Measurements from ENCODE around the gene CMSS1.

The CMSS1 gene

GRCh38 chr3:100123112-100123511 lies 305.4 kb downstream of the CMSS1 start:
- no peak for DNase-seq

- no peak for DNase-seq
Observed at GRCh38 chr3:100124201-100124761, 306.6 kb downstream of the CMSS1 start.

GRCh38 chr3:100125161-100125938 lies 307.7 kb downstream of the CMSS1 start:
- DNase-seq, result no peak

- no peak for DNase-seq
Observed at GRCh38 chr3:100127792-100128191, 310.1 kb downstream of the CMSS1 start.

- no peak for DNase-seq
Observed at GRCh38 chr3:100128565-100128964, 310.9 kb downstream of the CMSS1 start.

GRCh38 chr3:100129941-100130340 lies 312.3 kb downstream of the CMSS1 start:
- DNase-seq, result no peak

GRCh38 chr3:100131241-100131640 lies 313.6 kb downstream of the CMSS1 start:
- DNase-seq, result no peak

- no peak for DNase-seq
Observed at GRCh38 chr3:100136921-100137320, 319.3 kb downstream of the CMSS1 start.

GRCh38 chr3:100140976-100141375 lies 323.3 kb downstream of the CMSS1 start:
- no peak for DNase-seq

GRCh38 chr3:100141586-100141985 lies 323.9 kb downstream of the CMSS1 start:
- DNase-seq, result no peak

GRCh38 chr3:100144255-100144866 lies 326.7 kb downstream of the CMSS1 start:
- no peak for DNase-seq

- DNase-seq, result no peak
Observed at GRCh38 chr3:100149130-100149529, 331.5 kb downstream of the CMSS1 start.

- no peak for DNase-seq
Observed at GRCh38 chr3:100149713-100150415, 332.2 kb downstream of the CMSS1 start.

GRCh38 chr3:100150473-100150872 lies 332.8 kb downstream of the CMSS1 start:
- no peak for DNase-seq

- no peak for DNase-seq
Observed at GRCh38 chr3:100151024-100151707, 333.5 kb downstream of the CMSS1 start.

GRCh38 chr3:100154171-100154570 lies 336.5 kb downstream of the CMSS1 start:
- no peak for DNase-seq

GRCh38 chr3:100155128-100155527 lies 337.5 kb downstream of the CMSS1 start:
- DNase-seq, result no peak

GRCh38 chr3:100155590-100155989 lies 337.9 kb downstream of the CMSS1 start:
- no peak for DNase-seq

- no peak for DNase-seq
Observed at GRCh38 chr3:100157685-100158084, 340.0 kb downstream of the CMSS1 start.

GRCh38 chr3:100158918-100159330 lies 341.3 kb downstream of the CMSS1 start:
- no peak for DNase-seq

GRCh38 chr3:100159331-100160153 lies 341.9 kb downstream of the CMSS1 start:
- no peak for DNase-seq

GRCh38 chr3:100160521-100160920 lies 342.9 kb downstream of the CMSS1 start:
- DNase-seq, result no peak

All from activated T-cell treated with anti-CD3 and anti-CD28 coated beads, Interleukin-2, amount 50 U/mL, for 1 hour (primary cell).